Measurements from ENCODE around the gene SMAD4. TPM values are rescaled to one million over a fixed set of nuclear protein-coding genes. Genes with fewer than 3 reads are reported as not detected.
A peak's percentile ranks its signal among the peaks of the same experiment; 100 is the strongest.

Gene SMAD4
- total and polyA plus RNA-seq, 2 of the 13 experiments (the other 11 are each of a cell fraction or from before 2014, with no cell fraction given) = 70.2 to 72.0 TPM

DNA sequence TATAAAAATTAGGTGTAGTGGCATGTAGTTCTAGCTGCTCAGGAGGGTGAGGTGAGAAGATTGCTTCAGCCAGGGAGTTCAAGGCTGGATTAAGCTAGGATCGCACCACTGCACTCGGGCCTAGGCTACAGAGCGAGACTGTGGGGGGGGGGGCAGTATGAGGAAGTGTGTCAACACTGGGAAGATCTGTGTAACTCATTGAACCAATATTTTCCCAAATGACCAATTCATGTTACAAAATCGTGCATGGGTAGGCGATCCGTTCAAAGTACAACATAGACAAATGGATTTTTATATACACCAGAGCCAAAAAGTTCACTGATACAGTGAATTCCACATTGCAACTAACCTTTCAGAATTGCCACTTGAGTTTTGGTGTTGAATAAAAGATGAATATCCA is 8.1 kb downstream of the SMAD4 start (continued):
- TF ChIP-seq, protein P1, sequence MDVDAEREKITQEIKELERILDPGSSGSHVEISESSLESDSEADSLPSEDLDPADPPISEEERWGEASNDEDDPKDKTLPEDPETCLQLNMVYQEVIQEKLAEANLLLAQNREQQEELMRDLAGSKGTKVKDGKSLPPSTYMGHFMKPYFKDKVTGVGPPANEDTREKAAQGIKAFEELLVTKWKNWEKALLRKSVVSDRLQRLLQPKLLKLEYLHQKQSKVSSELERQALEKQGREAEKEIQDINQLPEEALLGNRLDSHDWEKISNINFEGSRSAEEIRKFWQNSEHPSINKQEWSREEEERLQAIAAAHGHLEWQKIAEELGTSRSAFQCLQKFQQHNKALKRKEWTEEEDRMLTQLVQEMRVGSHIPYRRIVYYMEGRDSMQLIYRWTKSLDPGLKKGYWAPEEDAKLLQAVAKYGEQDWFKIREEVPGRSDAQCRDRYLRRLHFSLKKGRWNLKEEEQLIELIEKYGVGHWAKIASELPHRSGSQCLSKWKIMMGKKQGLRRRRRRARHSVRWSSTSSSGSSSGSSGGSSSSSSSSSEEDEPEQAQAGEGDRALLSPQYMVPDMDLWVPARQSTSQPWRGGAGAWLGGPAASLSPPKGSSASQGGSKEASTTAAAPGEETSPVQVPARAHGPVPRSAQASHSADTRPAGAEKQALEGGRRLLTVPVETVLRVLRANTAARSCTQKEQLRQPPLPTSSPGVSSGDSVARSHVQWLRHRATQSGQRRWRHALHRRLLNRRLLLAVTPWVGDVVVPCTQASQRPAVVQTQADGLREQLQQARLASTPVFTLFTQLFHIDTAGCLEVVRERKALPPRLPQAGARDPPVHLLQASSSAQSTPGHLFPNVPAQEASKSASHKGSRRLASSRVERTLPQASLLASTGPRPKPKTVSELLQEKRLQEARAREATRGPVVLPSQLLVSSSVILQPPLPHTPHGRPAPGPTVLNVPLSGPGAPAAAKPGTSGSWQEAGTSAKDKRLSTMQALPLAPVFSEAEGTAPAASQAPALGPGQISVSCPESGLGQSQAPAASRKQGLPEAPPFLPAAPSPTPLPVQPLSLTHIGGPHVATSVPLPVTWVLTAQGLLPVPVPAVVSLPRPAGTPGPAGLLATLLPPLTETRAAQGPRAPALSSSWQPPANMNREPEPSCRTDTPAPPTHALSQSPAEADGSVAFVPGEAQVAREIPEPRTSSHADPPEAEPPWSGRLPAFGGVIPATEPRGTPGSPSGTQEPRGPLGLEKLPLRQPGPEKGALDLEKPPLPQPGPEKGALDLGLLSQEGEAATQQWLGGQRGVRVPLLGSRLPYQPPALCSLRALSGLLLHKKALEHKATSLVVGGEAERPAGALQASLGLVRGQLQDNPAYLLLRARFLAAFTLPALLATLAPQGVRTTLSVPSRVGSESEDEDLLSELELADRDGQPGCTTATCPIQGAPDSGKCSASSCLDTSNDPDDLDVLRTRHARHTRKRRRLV (CRISPR knock-in tag; IDR thresholded peaks at IDR 0.05) = no peak
- TF ChIP-seq, protein P2, sequence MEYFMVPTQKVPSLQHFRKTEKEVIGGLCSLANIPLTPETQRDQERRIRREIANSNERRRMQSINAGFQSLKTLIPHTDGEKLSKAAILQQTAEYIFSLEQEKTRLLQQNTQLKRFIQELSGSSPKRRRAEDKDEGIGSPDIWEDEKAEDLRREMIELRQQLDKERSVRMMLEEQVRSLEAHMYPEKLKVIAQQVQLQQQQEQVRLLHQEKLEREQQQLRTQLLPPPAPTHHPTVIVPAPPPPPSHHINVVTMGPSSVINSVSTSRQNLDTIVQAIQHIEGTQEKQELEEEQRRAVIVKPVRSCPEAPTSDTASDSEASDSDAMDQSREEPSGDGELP (IDR thresholded peaks at IDR 0.05; ENCODE audit: borderline replicate concordance, low read depth) = no peak
- no peak for TF ChIP-seq ARNT (IDR thresholded peaks at IDR 0.05)
- TF ChIP-seq ZNF253 (CRISPR knock-in tag; IDR thresholded peaks at IDR 0.05; ENCODE audit: borderline replicate concordance) = no peak
- no peak for TF ChIP-seq ZNF747 (CRISPR knock-in tag; IDR thresholded peaks at IDR 0.05; ENCODE audit: borderline replicate concordance)
- TF ChIP-seq ZNF20 (CRISPR knock-in tag; IDR thresholded peaks at IDR 0.05) = no peak
- no peak for TF ChIP-seq E2F5 (CRISPR knock-in tag; conservative IDR thresholded peaks at IDR 0.05)
- no peak for TF ChIP-seq ZNF101 (CRISPR knock-in tag; IDR thresholded peaks at IDR 0.05; ENCODE audit: borderline replicate concordance, low read depth)
- TF ChIP-seq NRL (CRISPR knock-in tag; IDR thresholded peaks at IDR 0.05; ENCODE audit: borderline replicate concordance) = no peak
- no peak for TF ChIP-seq PHB2 (IDR thresholded peaks at IDR 0.05; ENCODE audit: partially characterized antibody)
- no peak for TF ChIP-seq IKZF5 (CRISPR knock-in tag; IDR thresholded peaks at IDR 0.05)
- no peak for TF ChIP-seq CC2D1A (CRISPR knock-in tag; IDR thresholded peaks at IDR 0.05)
- TF ChIP-seq GABPB1 (CRISPR knock-in tag; IDR thresholded peaks at IDR 0.05) = no peak
- TF ChIP-seq RXRA (CRISPR knock-in tag; IDR thresholded peaks at IDR 0.05) = peak; percentile 46; the same call in 1 of the 2 replicates
- TF ChIP-seq, protein P3, sequence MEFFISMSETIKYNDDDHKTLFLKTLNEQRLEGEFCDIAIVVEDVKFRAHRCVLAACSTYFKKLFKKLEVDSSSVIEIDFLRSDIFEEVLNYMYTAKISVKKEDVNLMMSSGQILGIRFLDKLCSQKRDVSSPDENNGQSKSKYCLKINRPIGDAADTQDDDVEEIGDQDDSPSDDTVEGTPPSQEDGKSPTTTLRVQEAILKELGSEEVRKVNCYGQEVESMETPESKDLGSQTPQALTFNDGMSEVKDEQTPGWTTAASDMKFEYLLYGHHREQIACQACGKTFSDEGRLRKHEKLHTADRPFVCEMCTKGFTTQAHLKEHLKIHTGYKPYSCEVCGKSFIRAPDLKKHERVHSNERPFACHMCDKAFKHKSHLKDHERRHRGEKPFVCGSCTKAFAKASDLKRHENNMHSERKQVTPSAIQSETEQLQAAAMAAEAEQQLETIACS (CRISPR knock-in tag; IDR thresholded peaks at IDR 0.05) = no peak
- TF ChIP-seq THAP8 (CRISPR knock-in tag; IDR thresholded peaks at IDR 0.05; ENCODE audit: borderline replicate concordance) = no peak
- peak; percentile 40; the same call in 1 of the 2 replicates for TF ChIP-seq FOXJ3 (CRISPR knock-in tag; IDR thresholded peaks at IDR 0.05; ENCODE audit: borderline replicate concordance)
- no peak for TF ChIP-seq DMAP1 (CRISPR knock-in tag; IDR thresholded peaks at IDR 0.05)
- no peak for TF ChIP-seq SP140L (CRISPR knock-in tag; IDR thresholded peaks at IDR 0.05; ENCODE audit: borderline replicate concordance)
- TF ChIP-seq, protein P4, sequence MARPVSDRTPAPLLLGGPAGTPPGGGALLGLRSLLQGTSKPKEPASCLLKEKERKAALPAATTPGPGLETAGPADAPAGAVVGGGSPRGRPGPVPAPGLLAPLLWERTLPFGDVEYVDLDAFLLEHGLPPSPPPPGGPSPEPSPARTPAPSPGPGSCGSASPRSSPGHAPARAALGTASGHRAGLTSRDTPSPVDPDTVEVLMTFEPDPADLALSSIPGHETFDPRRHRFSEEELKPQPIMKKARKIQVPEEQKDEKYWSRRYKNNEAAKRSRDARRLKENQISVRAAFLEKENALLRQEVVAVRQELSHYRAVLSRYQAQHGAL (CRISPR knock-in tag; IDR thresholded peaks at IDR 0.05; ENCODE audit: not compliant biosample characterization) = no peak
